Measurements from ENCODE around the gene ARMC3.

ARMC3 gene

DNA sequence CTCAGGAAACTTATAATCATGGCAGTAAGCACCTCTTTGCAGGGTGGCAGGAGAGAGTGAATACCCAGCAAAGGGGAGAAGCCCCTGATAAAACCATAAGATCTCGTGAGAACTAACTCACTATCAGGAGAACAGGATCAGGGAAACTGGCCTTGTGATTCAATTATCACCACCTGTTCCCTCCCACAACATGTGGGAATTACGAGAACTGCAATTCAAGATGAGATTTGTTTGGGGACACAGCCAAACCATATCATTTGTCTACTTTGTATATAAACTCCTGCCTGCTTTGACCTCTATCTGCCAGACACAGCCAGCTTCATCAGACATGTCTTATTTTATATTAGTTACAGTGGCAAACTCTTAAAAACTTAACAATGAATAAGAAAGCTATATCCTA is 50.4 kb downstream of the ARMC3 start:
- H3K4me3 ChIP-seq (replicated peaks; ENCODE audit: low read depth, low read length) = no peak overlapping the region
- TF ChIP-seq, protein P1, sequence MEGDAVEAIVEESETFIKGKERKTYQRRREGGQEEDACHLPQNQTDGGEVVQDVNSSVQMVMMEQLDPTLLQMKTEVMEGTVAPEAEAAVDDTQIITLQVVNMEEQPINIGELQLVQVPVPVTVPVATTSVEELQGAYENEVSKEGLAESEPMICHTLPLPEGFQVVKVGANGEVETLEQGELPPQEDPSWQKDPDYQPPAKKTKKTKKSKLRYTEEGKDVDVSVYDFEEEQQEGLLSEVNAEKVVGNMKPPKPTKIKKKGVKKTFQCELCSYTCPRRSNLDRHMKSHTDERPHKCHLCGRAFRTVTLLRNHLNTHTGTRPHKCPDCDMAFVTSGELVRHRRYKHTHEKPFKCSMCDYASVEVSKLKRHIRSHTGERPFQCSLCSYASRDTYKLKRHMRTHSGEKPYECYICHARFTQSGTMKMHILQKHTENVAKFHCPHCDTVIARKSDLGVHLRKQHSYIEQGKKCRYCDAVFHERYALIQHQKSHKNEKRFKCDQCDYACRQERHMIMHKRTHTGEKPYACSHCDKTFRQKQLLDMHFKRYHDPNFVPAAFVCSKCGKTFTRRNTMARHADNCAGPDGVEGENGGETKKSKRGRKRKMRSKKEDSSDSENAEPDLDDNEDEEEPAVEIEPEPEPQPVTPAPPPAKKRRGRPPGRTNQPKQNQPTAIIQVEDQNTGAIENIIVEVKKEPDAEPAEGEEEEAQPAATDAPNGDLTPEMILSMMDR (IDR thresholded peaks at IDR 0.05; ENCODE audit: low read depth, low read length, missing control alignments) = no peak
- DNase-seq (ENCODE audit: extremely low read depth, low read depth) = no peak

DNA sequence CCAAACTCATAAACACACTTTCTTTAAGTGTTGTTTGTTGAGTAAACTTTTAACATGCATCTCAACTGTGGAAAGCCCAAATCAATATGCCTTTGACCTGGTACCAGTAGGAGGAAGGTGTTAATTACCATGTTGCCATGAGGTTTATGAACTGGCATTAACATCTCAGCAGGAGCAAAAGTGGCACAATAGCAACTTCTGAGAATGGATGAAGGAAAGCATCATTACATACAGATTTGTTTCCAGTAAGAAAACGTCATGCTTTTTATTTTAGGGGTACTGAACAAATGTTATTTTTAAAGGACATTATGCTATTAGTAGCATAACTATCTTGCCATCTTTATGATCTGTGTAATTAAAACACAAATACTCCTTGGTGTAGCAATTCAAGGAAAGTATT is 51.1 kb downstream of the ARMC3 start:
- TF ChIP-seq, protein P1 (IDR thresholded peaks at IDR 0.05; ENCODE audit: low read depth, low read length, missing control alignments) = no peak
- no peak for DNase-seq (ENCODE audit: extremely low read depth, low read depth)
- no peak overlapping the region for H3K4me3 ChIP-seq (replicated peaks; ENCODE audit: low read depth, low read length)

DNA sequence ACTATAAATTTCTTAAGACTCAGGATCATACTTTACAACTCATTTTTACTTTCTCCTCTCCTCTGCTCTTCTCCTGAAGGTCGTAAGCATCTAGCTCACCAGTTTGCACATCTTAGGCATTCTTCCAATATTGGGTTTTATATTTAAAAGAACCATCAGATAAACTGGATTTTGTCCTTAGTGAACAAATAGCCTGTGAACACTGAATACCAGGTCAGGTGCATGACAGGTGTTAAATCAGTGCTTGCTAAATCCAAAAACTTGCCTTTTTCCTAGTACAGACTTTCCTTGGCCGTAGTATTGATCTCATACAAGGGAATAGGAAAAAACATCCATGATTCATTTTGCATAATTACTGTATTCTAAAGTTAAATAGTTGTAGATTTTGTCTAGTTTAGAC is 53.0 kb downstream of the ARMC3 start:
- H3K4me3 ChIP-seq (replicated peaks; ENCODE audit: low read depth, low read length) = no peak overlapping the region
- TF ChIP-seq, protein P1 (IDR thresholded peaks at IDR 0.05; ENCODE audit: low read depth, low read length, missing control alignments) = no peak
- DNase-seq (ENCODE audit: extremely low read depth, low read depth) = no peak

DNA sequence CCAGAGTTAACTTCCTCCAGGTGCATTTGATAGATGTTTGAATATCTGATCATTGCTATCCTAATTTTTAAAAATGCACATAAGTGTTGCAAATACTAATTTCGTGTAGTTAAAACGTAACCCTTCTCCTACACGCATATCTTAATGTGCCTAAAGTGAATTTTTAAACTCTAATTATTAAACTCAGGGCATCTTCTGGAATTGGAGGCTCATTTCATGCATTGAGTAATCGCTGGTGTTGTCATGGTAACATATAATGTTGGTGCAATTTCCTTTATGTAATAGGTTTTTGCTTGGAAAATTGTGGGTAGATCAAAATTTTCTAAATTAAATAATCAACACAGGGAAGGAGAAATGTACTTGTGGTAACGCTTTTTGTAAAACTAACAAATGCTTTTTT is 56.2 kb downstream of the ARMC3 start:
- DNase-seq (ENCODE audit: extremely low read depth, low read depth) = no peak
- TF ChIP-seq, protein P1 (IDR thresholded peaks at IDR 0.05; ENCODE audit: low read depth, low read length, missing control alignments) = no peak
- H3K4me3 ChIP-seq (replicated peaks; ENCODE audit: low read depth, low read length) = no peak overlapping the region

DNA sequence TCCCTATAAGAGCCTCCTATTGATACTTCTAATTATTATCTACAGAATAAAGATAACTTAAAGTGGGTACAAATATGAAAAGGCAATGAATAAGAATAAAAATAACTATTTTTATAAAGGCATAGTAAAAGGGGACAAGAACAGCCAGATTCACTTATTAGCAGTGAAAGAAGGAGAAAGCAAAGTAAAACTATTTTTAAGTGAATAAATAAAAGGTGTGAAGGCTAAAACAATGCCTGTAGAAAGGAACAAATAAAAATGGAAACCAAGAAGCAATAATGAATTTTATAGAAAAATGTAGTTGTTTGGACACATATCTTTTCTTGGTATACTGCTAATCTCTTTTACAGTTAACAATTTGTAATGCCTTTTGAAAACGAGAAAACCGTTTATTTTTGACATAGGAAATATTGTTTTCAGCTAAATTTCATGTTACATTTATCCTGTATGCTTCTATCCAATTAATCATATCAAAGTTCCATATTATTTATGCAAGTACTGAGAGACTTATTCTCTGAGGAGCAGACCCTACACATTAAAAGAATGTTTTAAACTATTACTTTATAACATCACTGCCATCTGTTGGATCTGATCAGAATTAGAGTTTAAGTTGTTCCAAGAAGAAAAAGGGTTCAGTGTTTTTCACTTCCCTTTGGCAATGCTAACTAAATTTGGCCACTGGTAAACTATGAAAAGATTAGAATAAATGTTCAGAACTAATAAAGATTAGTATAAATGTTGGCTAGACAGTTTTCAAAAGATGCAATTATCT is 59.1 kb downstream of the ARMC3 start:
- no peak for DNase-seq (ENCODE audit: extremely low read depth, low read depth)
- H3K4me3 ChIP-seq (replicated peaks; ENCODE audit: low read depth, low read length) = no peak overlapping the region
- TF ChIP-seq, protein P1 (IDR thresholded peaks at IDR 0.05; ENCODE audit: low read depth, low read length, missing control alignments) = no peak

DNA sequence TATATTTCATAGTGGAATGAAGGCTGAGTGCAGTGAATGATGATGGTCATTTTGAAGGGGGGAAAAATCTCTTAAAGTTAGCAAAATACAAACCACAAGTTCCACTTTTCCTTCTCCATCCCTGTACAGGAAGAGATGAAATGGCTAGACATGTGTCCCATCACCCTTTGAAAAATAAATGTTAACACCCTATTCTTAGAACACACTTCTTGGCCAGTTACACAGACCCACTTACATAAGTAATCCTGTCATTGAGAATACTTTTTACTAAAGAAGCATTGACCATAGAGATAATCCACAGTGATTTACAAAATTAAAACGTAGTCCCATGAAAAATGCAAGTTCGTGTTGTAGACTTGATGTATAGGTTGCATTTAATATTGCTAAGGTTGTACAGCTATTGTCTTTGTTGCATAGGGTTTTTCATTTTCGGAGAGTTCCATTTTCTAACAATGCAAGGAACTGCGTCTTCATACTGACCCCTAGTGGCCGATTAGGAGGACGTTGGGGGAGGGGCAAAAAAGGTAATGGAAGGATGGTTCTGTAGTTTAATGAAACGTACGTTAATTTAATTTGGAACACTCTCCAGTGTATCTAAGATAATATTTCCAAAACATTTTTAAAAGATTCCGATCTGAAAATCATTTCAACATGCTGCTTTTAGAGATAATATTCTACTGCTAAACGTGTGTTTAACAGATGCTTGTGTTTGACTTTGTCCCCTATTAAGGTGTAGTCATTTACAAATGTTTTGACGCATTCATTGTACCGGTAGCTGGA is 60.9 kb downstream of the ARMC3 start:
- peak; percentile 35 for DNase-seq (ENCODE audit: extremely low read depth, low read depth)
- TF ChIP-seq, protein P1 (IDR thresholded peaks at IDR 0.05; ENCODE audit: low read depth, low read length, missing control alignments) = peak; percentile 84
- H3K4me3 ChIP-seq (replicated peaks; ENCODE audit: low read depth, low read length) = no peak overlapping the region
